Bronchial epithelial cell (primary cell): ENCODE measurements around the gene RAPGEF1. TPM values are rescaled to one million over a fixed set of nuclear protein-coding genes. Genes with fewer than 3 reads are reported as not detected.
"Not testable (repeated sequence)": the region's sequence is repeated elsewhere in the genome, so short reads cannot be mapped to it uniquely, and the experiment has no call there.

Source experiments
- DNase-seq: peaks from one replicate; pipeline ENCODE4 v3.0.0-alpha.2; 2010; ENCODE audit warnings: low read depth
- FAIRE-seq: peaks from 2 replicates; lab custom pipeline; 2011; peaks lifted over from hg19 to GRCh38; lab: Jason Lieb, UNC
- H3K27me3 ChIP-seq: 2 replicates; pipeline ENCODE4 v1.5.1; 2011; ENCODE audit warnings: low read length; ENCODE audit not compliant: control insufficient read depth, insufficient read depth
- H3K36me3 ChIP-seq: 2 replicates; pipeline ENCODE4 v1.5.1; 2011; ENCODE audit warnings: low read length; ENCODE audit not compliant: control insufficient read depth, insufficient read depth
- H3K4me3 ChIP-seq: 2 replicates; pipeline ENCODE4 v1.5.1; 2011; ENCODE audit warnings: mild to moderate bottlenecking, low read depth, low read length, control low read depth
- total RNA-seq: library from RNA; depleted of rRNA; stranded (reverse); fragments of >200 nt; gene quantifications from 2 replicates; pipeline ENCODE4 v1.2.1, GENCODE V29; 2014
- TF ChIP-seq, protein P1 (sequence below): IDR thresholded peaks from 2 replicates; pipeline ENCODE4 v1.5.1; 2011; ENCODE audit warnings: mild to moderate bottlenecking, moderate library complexity, low read length, control low read depth, inconsistent platforms; ENCODE audit not compliant: insufficient read depth, severe bottlenecking

The RAPGEF1 gene
- total RNA-seq, 1 donor from 2014 or later = 19.2 TPM

DNA sequence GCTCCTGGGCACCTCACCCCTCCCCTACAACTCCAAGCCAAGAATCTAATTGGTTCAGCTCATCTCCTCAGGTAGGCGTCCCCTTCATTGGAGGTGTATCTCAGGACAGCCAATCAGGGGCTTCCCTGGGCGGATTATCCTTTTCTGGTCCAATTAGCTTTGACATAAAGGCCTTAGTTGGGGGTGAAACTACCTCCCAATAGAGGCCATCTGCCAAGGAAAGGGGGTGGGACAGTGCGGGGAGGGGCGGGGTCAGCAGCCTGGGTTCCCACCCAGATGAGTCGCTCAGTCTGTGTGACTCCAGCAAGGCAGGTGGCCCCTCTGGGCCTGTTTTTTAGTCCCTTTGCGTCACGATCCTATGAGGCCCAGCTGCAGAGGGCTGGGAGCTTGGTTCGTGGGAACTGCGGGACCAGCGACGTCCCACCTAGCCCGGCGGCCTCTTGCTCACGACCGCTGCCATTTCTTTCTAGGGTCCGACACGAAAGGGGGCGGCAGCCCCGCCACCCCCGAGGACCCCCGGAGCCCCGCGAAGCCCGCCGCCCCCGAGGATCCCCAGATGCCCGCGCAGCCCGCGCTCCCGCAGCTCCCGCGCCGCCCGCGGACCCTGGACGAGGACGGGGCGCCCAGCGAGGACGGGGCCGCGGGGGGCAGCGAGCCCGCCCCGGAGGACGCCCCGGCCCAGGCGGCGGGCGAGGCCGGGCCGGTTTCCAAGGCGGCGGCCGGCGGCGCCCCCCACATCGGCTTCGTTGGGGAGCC lies 185.6 kb downstream of the RAPGEF1 start:
- TF ChIP-seq, protein P1, sequence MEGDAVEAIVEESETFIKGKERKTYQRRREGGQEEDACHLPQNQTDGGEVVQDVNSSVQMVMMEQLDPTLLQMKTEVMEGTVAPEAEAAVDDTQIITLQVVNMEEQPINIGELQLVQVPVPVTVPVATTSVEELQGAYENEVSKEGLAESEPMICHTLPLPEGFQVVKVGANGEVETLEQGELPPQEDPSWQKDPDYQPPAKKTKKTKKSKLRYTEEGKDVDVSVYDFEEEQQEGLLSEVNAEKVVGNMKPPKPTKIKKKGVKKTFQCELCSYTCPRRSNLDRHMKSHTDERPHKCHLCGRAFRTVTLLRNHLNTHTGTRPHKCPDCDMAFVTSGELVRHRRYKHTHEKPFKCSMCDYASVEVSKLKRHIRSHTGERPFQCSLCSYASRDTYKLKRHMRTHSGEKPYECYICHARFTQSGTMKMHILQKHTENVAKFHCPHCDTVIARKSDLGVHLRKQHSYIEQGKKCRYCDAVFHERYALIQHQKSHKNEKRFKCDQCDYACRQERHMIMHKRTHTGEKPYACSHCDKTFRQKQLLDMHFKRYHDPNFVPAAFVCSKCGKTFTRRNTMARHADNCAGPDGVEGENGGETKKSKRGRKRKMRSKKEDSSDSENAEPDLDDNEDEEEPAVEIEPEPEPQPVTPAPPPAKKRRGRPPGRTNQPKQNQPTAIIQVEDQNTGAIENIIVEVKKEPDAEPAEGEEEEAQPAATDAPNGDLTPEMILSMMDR = no peak
- Histone ChIP-seq H3K4me3 (no peak overlapping the region), H3K27me3 (no peaks in the 10 kb centered on the region), H3K36me3 (no peaks in the 10 kb centered on the region)
- FAIRE-seq = no peak
- no peak for DNase-seq

DNA sequence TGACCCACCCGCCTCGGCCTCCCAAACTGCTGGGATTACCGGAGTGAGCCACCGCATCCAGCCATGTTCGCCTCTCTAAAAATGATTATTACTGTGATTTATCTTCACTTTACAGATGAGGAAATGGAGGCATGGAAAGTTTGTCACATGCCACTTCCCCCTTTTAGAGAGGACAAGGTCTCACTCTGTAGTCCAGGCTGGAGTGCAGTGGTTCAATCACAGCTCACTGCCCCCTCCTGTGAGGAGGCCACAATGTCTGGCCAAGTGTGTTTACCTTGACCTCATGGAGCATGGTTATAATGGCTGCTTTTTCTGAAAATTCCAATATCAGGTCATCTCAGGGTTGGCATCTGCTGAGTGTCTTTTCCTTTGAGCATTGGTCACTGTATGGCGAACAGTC lies 187.8 kb downstream of the RAPGEF1 start:
- FAIRE-seq (peak; percentile 93), DNase-seq (no peak)
- TF ChIP-seq, protein P1 = no peak
- H3K36me3 ChIP-seq = no peaks in the 10 kb centered on the region
- H3K4me3 ChIP-seq = no peak overlapping the region
- peaks cover 2% of the 10 kb centered on the region for H3K27me3 ChIP-seq

DNA sequence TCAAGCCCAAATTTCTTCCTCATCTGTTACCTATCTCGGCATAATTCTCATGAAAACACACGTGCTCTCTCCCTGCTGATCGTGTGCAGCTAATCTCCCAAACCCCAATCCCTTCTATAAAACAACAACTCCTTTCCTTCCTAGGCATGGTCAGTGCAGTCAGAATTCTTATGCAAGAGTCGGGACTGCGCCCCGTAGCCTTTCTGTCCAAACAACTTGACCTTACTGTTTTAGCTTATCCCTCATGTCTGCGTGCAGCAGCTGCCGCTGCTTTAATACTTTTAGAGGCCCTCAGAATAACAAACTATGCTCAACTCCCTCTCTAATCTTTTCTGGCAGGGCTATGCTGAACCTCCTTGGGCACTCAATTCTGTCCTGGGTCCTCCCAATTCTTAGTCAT lies 189.4 kb downstream of the RAPGEF1 start:
- H3K27me3 ChIP-seq = peaks cover 14% of the 10 kb centered on the region
- not testable (repeated sequence) for FAIRE-seq, H3K4me3 ChIP-seq, H3K36me3 ChIP-seq, DNase-seq

DNA sequence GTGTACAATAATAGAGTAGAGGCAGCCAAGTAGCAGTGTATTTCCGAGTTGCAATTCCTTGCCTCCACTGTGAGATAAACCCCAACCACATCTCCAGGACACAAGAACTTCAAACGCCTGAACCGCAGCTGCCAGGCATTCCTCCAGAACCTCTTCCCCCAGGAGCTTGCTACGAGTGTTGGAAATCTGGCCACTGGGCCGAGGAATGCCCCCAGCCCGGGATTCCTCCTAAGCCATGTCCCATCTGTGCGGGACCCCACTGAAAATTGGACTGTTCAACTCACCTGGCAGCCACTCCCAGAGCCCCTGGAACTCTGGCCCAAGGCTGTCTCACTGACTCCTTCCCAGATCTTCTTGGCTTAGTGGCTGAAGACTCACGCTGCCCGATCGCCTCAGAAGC lies 190.7 kb downstream of the RAPGEF1 start:
- FAIRE-seq, H3K36me3 ChIP-seq, H3K4me3 ChIP-seq, DNase-seq: not testable (repeated sequence)
- peaks cover 19% of the 10 kb centered on the region for H3K27me3 ChIP-seq

DNA sequence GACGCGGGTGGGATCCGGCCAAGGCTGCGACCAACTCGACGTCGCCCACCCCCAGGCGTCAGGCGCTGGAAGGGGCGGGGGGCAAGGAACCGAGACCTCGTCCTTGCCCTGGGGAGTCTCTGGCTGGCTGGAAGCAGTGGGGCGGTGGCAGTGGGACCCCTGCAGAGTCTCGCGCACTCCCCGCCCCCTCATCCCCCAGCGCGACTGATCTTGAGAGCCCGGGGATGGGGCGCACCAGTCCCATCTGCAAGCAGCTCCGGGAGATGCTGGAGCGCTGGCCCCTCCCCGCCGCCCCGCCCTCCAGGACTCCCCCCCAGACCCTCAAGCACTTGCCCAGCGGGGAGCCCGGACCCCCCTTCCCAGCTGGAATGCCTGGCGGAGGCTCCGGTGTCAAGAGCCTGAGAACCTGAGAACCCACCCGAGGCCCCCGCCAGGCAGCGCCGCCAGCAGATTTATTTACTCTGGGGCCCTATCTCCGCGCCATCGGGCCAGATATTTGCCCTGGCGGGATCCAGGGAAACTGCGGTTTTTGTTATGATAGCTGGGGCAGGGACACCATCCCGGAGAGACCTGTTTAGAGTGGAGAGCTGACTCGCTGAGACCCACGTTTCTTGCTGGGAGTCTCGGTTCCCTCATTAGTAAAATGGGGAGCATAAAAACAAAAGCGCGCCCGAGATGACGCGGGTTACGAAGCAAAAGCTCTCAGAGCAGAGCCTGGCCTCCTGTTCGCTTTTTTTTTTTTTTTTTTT lies 193.4 kb downstream of the RAPGEF1 start:
- no peak for FAIRE-seq
- Histone ChIP-seq H3K27me3 (peaks cover 19% of the 10 kb centered on the region), H3K4me3 (no peak overlapping the region), H3K36me3 (no peaks in the 10 kb centered on the region)
- DNase-seq = no peak
- TF ChIP-seq, protein P1 = no peak

DNA sequence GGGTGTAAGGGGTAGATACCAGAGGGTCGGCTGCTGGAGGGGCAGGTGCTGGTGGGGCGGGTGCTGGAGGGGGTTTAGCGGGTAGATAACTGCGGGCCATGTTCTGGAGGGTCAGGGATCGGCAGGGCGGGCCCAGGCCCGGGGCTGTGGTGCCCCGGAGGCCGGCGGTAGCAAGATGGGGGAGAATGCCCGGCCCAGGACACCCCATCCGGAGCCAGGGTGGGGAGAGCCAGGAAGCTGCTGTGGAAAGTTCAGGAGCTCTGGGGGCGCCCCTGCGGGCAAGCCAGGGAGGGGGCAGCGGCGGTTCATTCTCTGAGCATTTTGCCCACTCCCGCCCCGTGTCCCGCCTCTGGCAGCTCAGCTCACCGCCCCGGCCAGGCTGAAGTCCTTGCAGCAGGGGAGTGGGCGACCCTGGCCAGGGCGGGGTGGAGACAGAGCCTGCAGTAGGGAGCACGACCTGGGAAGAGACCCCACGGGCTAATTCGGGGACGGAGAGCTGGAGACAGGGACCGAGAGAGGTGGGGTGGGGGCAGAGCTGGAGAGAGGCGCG lies 194.0 kb downstream of the RAPGEF1 start:
- FAIRE-seq (no peak), DNase-seq (no peak)
- peaks cover 19% of the 10 kb centered on the region for H3K27me3 ChIP-seq
- no peak overlapping the region for H3K4me3 ChIP-seq
- TF ChIP-seq, protein P1 = no peak
- no peaks in the 10 kb centered on the region for H3K36me3 ChIP-seq
